ENCODE results near the gene ARL11.
"Not testable (repeated sequence)": the region's sequence is repeated elsewhere in the genome, so short reads cannot be mapped to it uniquely, and the experiment has no call there.

ARL11 gene

GRCh38 chr13:49627831-49628652 is at the start of gene ARL11:
Gene ARL11 (plus strand): TSS chr13:49628507. CDS start chr13:49630448, 1,941 bp downstream.
- DNase-seq (ENCODE audit: low read depth), result no peak

- no peak for DNase-seq (ENCODE audit: low read depth)
Measured at GRCh38 chr13:49579501-49579900, 48.8 kb upstream of the ARL11 start.

- no peak for DNase-seq (ENCODE audit: low read depth)
Measured at GRCh38 chr13:49580980-49581680, 47.2 kb upstream of the ARL11 start.

GRCh38 chr13:49584771-49585182 is 43.5 kb upstream of the ARL11 start:
- no peak for DNase-seq (ENCODE audit: low read depth)

- DNase-seq (ENCODE audit: low read depth), result peak; percentile 27
Measured at GRCh38 chr13:49585220-49586157, 42.8 kb upstream of the ARL11 start, which contains the start of gene RCBTB1. Gene RCBTB1 (minus strand): TSS chr13:49585558. CDS start chr13:49567279, 18,279 bp downstream.

- no peak for DNase-seq (ENCODE audit: low read depth)
Measured at GRCh38 chr13:49586717-49587116, 41.6 kb upstream of the ARL11 start.

- DNase-seq (ENCODE audit: low read depth), result no peak
Measured at GRCh38 chr13:49587311-49587847, 40.9 kb upstream of the ARL11 start.

GRCh38 chr13:49590714-49591113 is 37.6 kb upstream of the ARL11 start:
- DNase-seq (ENCODE audit: low read depth), result not testable (repeated sequence)

- DNase-seq (ENCODE audit: low read depth), result not testable (repeated sequence)
Measured at GRCh38 chr13:49593876-49594275, 34.4 kb upstream of the ARL11 start.

- no peak for DNase-seq (ENCODE audit: low read depth)
Measured at GRCh38 chr13:49594576-49594975, 33.7 kb upstream of the ARL11 start.

GRCh38 chr13:49596221-49596620 is 32.1 kb upstream of the ARL11 start:
- DNase-seq (ENCODE audit: low read depth), result no peak

GRCh38 chr13:49597043-49597641 is 31.2 kb upstream of the ARL11 start:
- DNase-seq (ENCODE audit: low read depth), result no peak

GRCh38 chr13:49602005-49602404 is 26.3 kb upstream of the ARL11 start:
- no peak for DNase-seq (ENCODE audit: low read depth)

- not testable (repeated sequence) for DNase-seq (ENCODE audit: low read depth)
Measured at GRCh38 chr13:49602615-49603014, 25.7 kb upstream of the ARL11 start.

GRCh38 chr13:49604570-49604969 is 23.7 kb upstream of the ARL11 start:
- DNase-seq (ENCODE audit: low read depth), result no peak

GRCh38 chr13:49606747-49607648 is 21.3 kb upstream of the ARL11 start:
- DNase-seq (ENCODE audit: low read depth), result peak; percentile 54

GRCh38 chr13:49607761-49608160 is 20.5 kb upstream of the ARL11 start:
- no peak for DNase-seq (ENCODE audit: low read depth)

- DNase-seq (ENCODE audit: low read depth), result no peak
Measured at GRCh38 chr13:49608651-49609331, 19.5 kb upstream of the ARL11 start.

GRCh38 chr13:49610176-49610575 is 18.1 kb upstream of the ARL11 start:
- no peak for DNase-seq (ENCODE audit: low read depth)

GRCh38 chr13:49612042-49612441 is 16.3 kb upstream of the ARL11 start:
- DNase-seq (ENCODE audit: low read depth), result not testable (repeated sequence)
